Glutamatergic neuron (in vitro differentiated cells): ENCODE data around the gene ANKMY1. TPM values are rescaled to one million over a fixed set of nuclear protein-coding genes. Genes with fewer than 3 reads are reported as not detected.

Experiments
- DNase-seq: peaks from one replicate; pipeline ENCODE4 v3.0.0; 2022
- H3K27ac Mint-ChIP-seq: one replicate; pipeline ENCODE4 v1.8.0; 2020; ENCODE audit warnings: mild to moderate bottlenecking, mixed read lengths, inconsistent platforms; ENCODE audit not compliant: unreplicated experiment
- H3K27me3 Mint-ChIP-seq: one replicate; pipeline ENCODE4 v1.8.0; 2020; ENCODE audit warnings: mild to moderate bottlenecking, moderate library complexity, mixed read lengths, inconsistent platforms; ENCODE audit not compliant: unreplicated experiment
- H3K36me3 Mint-ChIP-seq: one replicate; pipeline ENCODE4 v1.8.0; 2020; ENCODE audit warnings: mild to moderate bottlenecking, mixed read lengths, inconsistent platforms; ENCODE audit not compliant: unreplicated experiment
- H3K4me1 Mint-ChIP-seq: one replicate; pipeline ENCODE4 v1.8.0; 2020; ENCODE audit warnings: mild to moderate bottlenecking, low read depth, mixed read lengths, inconsistent platforms; ENCODE audit not compliant: unreplicated experiment
- H3K4me3 Mint-ChIP-seq: one replicate; pipeline ENCODE4 v1.8.0; 2020; ENCODE audit warnings: mild to moderate bottlenecking, mixed read lengths, inconsistent platforms; ENCODE audit not compliant: unreplicated experiment
- H3K9me3 Mint-ChIP-seq: one replicate; pipeline ENCODE4 v1.8.0; 2020; ENCODE audit warnings: mild to moderate bottlenecking, moderate library complexity, mixed read lengths, inconsistent platforms; ENCODE audit not compliant: unreplicated experiment
- total RNA-seq: library from RNA; stranded (reverse); fragmentation: NEBNext Ultra II Directional; extraction: Animal tissue kit (Norgen Biotek cat#: 25700); gene quantifications from one replicate; pipeline ENCODE4 v1.2.1, GENCODE V29; 2021; ENCODE audit not compliant: unreplicated experiment
- TF ChIP-seq, protein P1 (sequence below): fragments of 200-600 bp; sonication (generic); IDR thresholded peaks from one replicate; pipeline ENCODE4 v1.5.0; 2021; ENCODE audit not compliant: partially characterized antibody, unreplicated experiment

Gene ANKMY1
- total RNA-seq, 1 donor from 2014 or later: 9.0 TPM

- H3K36me3 Mint-ChIP-seq: no peaks in the 10 kb centered on the region
- TF ChIP-seq, protein P1, sequence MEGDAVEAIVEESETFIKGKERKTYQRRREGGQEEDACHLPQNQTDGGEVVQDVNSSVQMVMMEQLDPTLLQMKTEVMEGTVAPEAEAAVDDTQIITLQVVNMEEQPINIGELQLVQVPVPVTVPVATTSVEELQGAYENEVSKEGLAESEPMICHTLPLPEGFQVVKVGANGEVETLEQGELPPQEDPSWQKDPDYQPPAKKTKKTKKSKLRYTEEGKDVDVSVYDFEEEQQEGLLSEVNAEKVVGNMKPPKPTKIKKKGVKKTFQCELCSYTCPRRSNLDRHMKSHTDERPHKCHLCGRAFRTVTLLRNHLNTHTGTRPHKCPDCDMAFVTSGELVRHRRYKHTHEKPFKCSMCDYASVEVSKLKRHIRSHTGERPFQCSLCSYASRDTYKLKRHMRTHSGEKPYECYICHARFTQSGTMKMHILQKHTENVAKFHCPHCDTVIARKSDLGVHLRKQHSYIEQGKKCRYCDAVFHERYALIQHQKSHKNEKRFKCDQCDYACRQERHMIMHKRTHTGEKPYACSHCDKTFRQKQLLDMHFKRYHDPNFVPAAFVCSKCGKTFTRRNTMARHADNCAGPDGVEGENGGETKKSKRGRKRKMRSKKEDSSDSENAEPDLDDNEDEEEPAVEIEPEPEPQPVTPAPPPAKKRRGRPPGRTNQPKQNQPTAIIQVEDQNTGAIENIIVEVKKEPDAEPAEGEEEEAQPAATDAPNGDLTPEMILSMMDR: no peak
- no peak overlapping the region for H3K27ac Mint-ChIP-seq
- H3K27me3 Mint-ChIP-seq: peaks cover 21% of the 10 kb centered on the region
- peaks cover 12% of the 10 kb centered on the region for H3K9me3 Mint-ChIP-seq
- H3K4me3 Mint-ChIP-seq: no peak overlapping the region
- peak; percentile 17 for DNase-seq
- H3K4me1 Mint-ChIP-seq: peaks cover 8% of the 10 kb centered on the region
Measured at GRCh38 chr2:240457223-240458043, 100.4 kb downstream of the ANKMY1 start.

DNA sequence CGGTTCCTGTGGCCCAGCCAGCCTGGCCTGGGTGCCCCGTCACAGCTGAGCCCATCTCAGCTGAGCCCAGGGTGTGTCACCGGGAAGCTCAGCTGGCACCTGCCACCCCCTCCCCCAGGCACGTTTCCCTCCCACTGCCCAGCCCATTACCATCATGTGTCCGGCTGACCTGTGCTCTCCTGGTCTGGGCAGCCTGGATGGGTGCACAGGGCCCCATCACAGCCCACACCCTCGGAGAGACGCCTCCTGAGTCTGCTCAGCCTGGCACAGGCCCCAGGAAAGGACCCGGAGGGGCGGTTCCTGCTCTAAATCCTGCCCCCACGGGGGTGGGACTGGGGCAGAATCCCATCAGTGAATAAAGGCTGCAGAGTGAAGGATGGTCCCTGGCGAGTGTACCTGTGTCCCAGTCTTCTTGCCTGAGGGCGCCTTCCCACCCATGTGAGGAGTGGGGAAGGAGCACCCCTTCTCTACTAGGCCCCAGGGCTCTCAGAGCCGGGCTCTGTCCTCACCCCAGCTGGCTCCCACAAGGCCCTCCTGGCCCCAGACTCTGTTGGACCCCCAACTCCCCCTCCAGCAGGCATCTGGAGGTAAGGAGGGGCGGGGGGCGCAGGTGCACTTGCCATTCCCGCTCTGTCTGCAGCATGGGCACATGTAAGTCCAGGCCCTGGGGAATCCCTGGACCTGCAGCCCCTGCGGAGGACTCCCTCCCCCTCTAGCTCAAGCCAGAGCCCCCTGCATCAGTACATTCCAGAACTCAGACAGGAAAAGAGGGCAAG is 101.2 kb downstream of the ANKMY1 start:
- H3K27me3 Mint-ChIP-seq: peaks cover 26% of the 10 kb centered on the region
- TF ChIP-seq, protein P1: no peak
- peak; percentile 17 for DNase-seq
- H3K36me3 Mint-ChIP-seq: no peaks in the 10 kb centered on the region
- peaks cover 8% of the 10 kb centered on the region for H3K4me1 Mint-ChIP-seq
- peaks cover 14% of the 10 kb centered on the region for H3K9me3 Mint-ChIP-seq
- peak overlapping the region; percentile 67 for H3K4me3 Mint-ChIP-seq
- H3K27ac Mint-ChIP-seq: no peak overlapping the region

DNA sequence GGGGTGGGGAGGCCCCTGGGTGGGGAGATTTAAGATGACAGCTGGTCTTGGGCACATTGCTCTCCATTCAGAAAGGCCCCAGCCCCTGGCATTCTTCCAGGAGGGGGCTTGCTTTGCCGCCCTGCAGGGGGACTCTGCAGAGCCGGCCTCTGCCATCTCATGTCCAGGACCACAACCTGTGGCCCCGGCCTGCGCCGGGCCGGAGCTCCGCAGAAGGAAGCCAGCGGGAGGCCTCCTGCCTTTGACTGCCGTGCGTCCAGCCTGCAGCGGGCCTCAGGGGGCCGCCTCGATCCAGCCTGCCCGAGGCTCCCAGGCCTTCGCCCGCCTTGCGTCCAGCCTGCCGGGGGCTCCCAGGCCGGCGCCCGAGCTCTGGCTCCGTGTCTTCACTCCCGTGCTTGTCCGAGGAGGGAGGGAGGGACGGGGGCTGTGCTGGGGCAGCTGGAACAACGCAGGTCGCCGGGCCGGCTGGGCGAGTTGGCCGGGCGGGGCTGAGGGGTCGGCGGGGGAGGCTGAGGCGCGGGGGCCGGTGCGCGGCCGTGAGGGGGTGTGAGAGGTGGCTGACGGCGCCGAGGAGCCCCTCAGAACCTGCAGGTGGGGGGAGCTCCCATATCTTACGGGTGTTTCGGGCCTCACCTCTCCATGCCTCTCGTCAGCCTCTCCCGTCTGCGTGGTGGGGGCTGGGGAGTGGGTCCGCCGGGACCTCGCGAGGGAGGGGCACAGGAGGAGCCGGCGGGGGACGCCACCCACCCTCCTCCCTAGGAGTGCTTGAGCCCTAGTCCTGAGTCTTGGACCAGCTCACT is 101.9 kb downstream of the ANKMY1 start:
- H3K4me1 Mint-ChIP-seq: peaks cover 8% of the 10 kb centered on the region
- peak overlapping the region; percentile 67 for H3K4me3 Mint-ChIP-seq
- DNase-seq: peak; percentile 65
- TF ChIP-seq, protein P1: no peak
- no peak overlapping the region for H3K27ac Mint-ChIP-seq
- H3K9me3 Mint-ChIP-seq: peaks cover 13% of the 10 kb centered on the region
- no peaks in the 10 kb centered on the region for H3K36me3 Mint-ChIP-seq
- H3K27me3 Mint-ChIP-seq: peaks cover 27% of the 10 kb centered on the region

- Mint-ChIP-seq H3K9me3 (peaks cover 13% of the 10 kb centered on the region), H3K36me3 (no peaks in the 10 kb centered on the region), H3K4me3 (peak overlapping the region; percentile 95), H3K4me1 (peaks cover 12% of the 10 kb centered on the region), H3K27me3 (peaks cover 23% of the 10 kb centered on the region), H3K27ac (no peak overlapping the region)
- DNase-seq: peak; percentile 28
- TF ChIP-seq, protein P1: no peak
Measured at GRCh38 chr2:240455272-240455646, 102.5 kb downstream of the ANKMY1 start.
